ENCODE data around the gene PLCH1. TPM values are rescaled to one million over a fixed set of nuclear protein-coding genes. Genes with fewer than 3 reads are reported as not detected.

The PLCH1 gene
- total and polyA plus RNA-seq, 10 of the 15 experiments (the other 5 are each of a cell fraction or from before 2014, with no cell fraction given) = 0.03 to 0.22 (median 0.04) TPM; not detected in 5

- intact Hi-C loops (cut with micrococcal nuclease; ENCODE audit: unreplicated experiment) = loop anchor here (2.0 to 5.0 kb wide), 2 partner anchors 23 to 34 kb away; no protein-coding TSS in a partner anchor
- no TSS peak for BruUV-seq (replicated peaks)
Measured at GRCh38 chr3:155517903-155518302, 227.0 kb downstream of the PLCH1 start.

GRCh38 chr3:155516439-155516838 lies 228.4 kb downstream of the PLCH1 start:
- TF ChIP-seq ESRRA (IDR thresholded peaks at IDR 0.05; ENCODE audit: low read length) (no peak), USF1 (IDR thresholded peaks at IDR 0.05; ENCODE audit: borderline replicate concordance, extremely low read length, insufficient read depth, low read depth, low read length) (no peak), JUNB (IDR thresholded peaks at IDR 0.05) (no peak), SPI1 (IDR thresholded peaks at IDR 0.05; ENCODE audit: borderline replicate concordance, insufficient read depth, low read depth, low read length) (peak; percentile 54; the same call in 1 of the 2 replicates)
- Histone ChIP-seq H3K4me1 (ENCODE audit: control insufficient read depth, insufficient read depth, low read length) (no peaks in the 10 kb centered on the region), H3K4me3 (no peak overlapping the region), H3K9ac (ENCODE audit: control insufficient read depth, insufficient read depth, low read length) (no peak overlapping the region), H3K4me2 (ENCODE audit: control insufficient read depth, insufficient read depth) (no peak overlapping the region), H2AFZ (ENCODE audit: control insufficient read depth, low read depth, low read length) (no peak overlapping the region), H3K9me3 (replicated peaks; ENCODE audit: control insufficient read depth, insufficient read depth, low read length) (peaks cover 1% of the 10 kb centered on the region; the same call in 1 of the 3 replicates), H3K27ac (ENCODE audit: control insufficient read depth, insufficient read depth) (no peak overlapping the region), H3K36me3 (ENCODE audit: control insufficient read depth in 2 of 2, insufficient read depth in 2 of 2, low read length in 1 of 2) (no peaks in the 10 kb centered on the region), H3K27me3 (replicated peaks in 1 of 2; ENCODE audit: control insufficient read depth in 2 of 2, insufficient read depth in 2 of 2, low read length in 1 of 2) (no peaks in the 10 kb centered on the region), H4K20me1 (ENCODE audit: control insufficient read depth, insufficient read depth) (no peaks in the 10 kb centered on the region), H3K79me2 (ENCODE audit: control insufficient read depth, insufficient read depth, low read length) (no peaks in the 10 kb centered on the region)
- no peak for DNase-seq (ENCODE audit: low read depth, low spot score)
- no peak for ATAC-seq
- no TSS peak for BruUV-seq (replicated peaks)
- FAIRE-seq = no peak
- intact Hi-C loops (cut with micrococcal nuclease; ENCODE audit: unreplicated experiment) (loop anchor here (5.0 kb wide), 1 partner anchor 36 kb away; no protein-coding TSS in a partner anchor), in situ Hi-C loops (cut with MboI) (no loop called here)
- POLR2A ChIA-PET = no interaction called here
- SMC1A ChIA-PET (ENCODE audit: uncharacterized antibody, unreplicated experiment) = no interaction called here
- CTCF ChIA-PET = no interaction called here
- 19% methylated on average over 2 of the region's 2 CpGs for WGBS (ENCODE audit: insufficient coverage, insufficient replicate concordance, low lambda C conversion rate, missing lambda C conversion rate)
- RAD21 ChIA-PET (ENCODE audit: unreplicated experiment) = no interaction called here

More at GRCh38 chr3:155517903-155518302, 227.0 kb downstream of the PLCH1 start:
- POLR2A ChIA-PET = no interaction called here
- 5% methylated on average over 1 of the region's 1 CpG for WGBS (ENCODE audit: insufficient coverage, insufficient replicate concordance, low lambda C conversion rate, missing lambda C conversion rate)
- CTCF ChIA-PET = no interaction called here
- H4K20me1 ChIP-seq (ENCODE audit: control insufficient read depth, insufficient read depth) = no peaks in the 10 kb centered on the region
- no peaks in the 10 kb centered on the region for H3K9me3 ChIP-seq (replicated peaks; ENCODE audit: control insufficient read depth, insufficient read depth, low read length)
- H3K79me2 ChIP-seq (ENCODE audit: control insufficient read depth, insufficient read depth, low read length) = no peaks in the 10 kb centered on the region
- RAD21 ChIA-PET (ENCODE audit: unreplicated experiment) = no interaction called here
- no peak for DNase-seq (ENCODE audit: low read depth, low spot score)
- ATAC-seq = no peak
- no peak overlapping the region for H3K4me3 ChIP-seq
- no peak overlapping the region for H3K9ac ChIP-seq (ENCODE audit: control insufficient read depth, insufficient read depth, low read length)
- H3K27ac ChIP-seq (ENCODE audit: control insufficient read depth, insufficient read depth) = no peak overlapping the region
- H3K4me1 ChIP-seq (ENCODE audit: control insufficient read depth, insufficient read depth, low read length) = no peaks in the 10 kb centered on the region
- SMC1A ChIA-PET (ENCODE audit: uncharacterized antibody, unreplicated experiment) = interaction anchor here (0.7 kb wide), 1 partner anchor 184 kb away, joined by 3 read pairs; no protein-coding TSS in a partner anchor
- no peaks in the 10 kb centered on the region for H3K27me3 ChIP-seq (replicated peaks in 1 of 2; ENCODE audit: control insufficient read depth in 2 of 2, insufficient read depth in 2 of 2, low read length in 1 of 2)
- H3K4me2 ChIP-seq (ENCODE audit: control insufficient read depth, insufficient read depth) = no peak overlapping the region
- TF ChIP-seq ZNF207 (IDR thresholded peaks at IDR 0.05; ENCODE audit: borderline replicate concordance) = no peak
- no peak for TF ChIP-seq POLR2AphosphoS2 (IDR thresholded peaks at IDR 0.05; ENCODE audit: low read depth, low read length)
- no peak for TF ChIP-seq CBX5 (IDR thresholded peaks at IDR 0.05; ENCODE audit: low read depth)
- H3K36me3 ChIP-seq (ENCODE audit: control insufficient read depth in 2 of 2, insufficient read depth in 2 of 2, low read length in 1 of 2) = no peaks in the 10 kb centered on the region
- no peak overlapping the region for H2AFZ ChIP-seq (ENCODE audit: control insufficient read depth, low read depth, low read length)
- FAIRE-seq = no peak
- in situ Hi-C loops (cut with MboI) = no loop called here
